GM19467 (cell line): ENCODE data around the gene PSMB2.

ENCODE experiments used
- ATAC-seq: cut with Tn5 transposase; IDR thresholded peaks from one replicate; pipeline ENCODE4 v1.9.1; 2021; ENCODE audit warnings: mild to moderate bottlenecking, moderate library complexity; ENCODE audit not compliant: unreplicated experiment

PSMB2 gene

DNA sequence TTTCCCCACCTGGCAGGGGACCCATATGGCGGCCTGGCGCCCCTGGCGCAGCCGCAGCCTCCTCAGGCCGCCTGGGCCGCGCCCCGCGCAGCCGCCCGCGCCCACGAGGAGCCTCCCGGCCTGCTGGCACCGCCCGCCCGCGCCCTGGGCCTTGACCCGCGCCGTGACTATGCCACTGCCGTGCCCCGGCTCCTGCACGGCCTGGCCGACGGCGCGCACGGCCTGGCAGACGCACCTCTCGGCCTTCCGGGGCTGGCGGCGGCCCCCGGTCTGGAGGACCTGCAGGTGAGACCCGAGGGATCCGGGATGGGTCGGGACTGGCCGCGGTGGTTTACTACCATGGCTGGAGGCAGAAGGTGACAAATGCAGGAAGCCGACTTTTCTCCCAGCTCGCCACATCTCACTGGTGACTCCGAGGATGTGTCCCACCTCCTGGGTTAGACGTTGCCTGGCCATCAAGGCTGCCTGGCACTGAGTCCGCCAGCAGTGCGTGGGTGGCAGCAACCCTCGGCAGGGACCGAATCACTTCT, 67.1 kb downstream of the PSMB2 start:
- ATAC-seq: no peak

DNA sequence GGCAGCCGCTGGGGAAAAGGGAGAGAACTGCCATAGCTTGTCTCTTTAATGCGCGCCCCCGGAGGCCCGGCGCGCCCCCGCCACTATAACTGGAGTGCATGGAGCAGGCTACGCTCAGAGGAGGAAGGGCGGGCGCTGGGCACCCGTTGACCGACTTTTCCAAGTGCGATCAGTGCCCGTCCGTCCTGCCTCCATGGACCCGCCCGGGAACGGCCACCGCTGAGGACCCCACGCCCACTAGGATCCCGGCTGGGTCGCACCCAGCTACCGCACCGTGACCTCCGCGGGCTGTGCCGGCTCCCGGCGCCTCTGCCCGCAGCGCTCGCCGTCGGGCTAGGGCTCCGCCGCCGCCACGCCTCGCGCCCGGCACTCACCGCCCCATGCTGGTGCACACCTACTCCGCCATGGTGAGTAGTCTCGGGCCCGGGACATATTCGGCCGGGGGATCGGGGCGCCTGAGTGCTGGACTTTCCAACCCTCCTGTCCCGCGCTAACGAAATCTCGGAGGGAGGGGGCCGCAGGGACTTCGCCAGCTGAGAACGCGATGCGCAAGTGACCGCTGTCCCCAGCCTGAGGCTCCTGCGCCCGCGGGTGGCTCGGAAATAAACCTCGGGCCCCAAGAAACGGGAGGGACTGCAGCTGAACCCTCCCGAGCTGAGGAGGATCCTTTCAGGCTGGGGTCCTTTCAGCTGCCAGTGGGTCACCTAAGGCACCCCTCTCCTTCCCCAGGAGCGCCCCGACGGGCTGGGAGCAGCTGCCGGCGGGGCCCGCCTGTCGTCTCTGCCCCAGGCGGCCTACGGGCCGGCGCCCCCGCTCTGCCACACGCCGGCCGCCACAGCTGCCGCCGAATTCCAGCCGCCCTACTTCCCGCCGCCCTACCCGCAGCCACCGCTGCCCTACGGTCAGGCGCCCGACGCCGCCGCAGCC, 67.9 kb downstream of the PSMB2 start, which contains the start of gene TFAP2E:
Gene TFAP2E (plus strand): TSS at position 117 of the 927 bp plus-strand sequence. CDS start 264 bp downstream, at position 381.
- ATAC-seq: no peak

DNA sequence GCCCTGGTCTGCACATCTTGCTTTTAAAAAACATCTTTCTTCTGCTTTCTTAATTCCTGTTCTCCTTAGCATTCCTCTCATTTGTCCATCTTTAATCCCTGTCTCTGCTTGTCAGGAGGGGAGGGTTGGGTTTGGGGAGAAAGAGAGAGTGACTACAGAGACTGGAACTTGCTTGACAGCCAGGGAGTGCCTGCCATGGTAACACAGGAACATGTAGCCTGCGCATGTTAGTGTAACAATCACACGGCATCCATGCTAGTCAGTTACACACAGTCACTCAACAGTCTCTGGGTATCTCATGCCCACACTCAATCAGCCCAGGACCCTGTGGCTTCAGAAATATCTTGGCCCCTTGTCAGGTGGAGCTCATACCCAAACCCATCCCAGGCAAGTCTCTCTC, 69.0 kb downstream of the PSMB2 start:
- ATAC-seq: no peak

DNA sequence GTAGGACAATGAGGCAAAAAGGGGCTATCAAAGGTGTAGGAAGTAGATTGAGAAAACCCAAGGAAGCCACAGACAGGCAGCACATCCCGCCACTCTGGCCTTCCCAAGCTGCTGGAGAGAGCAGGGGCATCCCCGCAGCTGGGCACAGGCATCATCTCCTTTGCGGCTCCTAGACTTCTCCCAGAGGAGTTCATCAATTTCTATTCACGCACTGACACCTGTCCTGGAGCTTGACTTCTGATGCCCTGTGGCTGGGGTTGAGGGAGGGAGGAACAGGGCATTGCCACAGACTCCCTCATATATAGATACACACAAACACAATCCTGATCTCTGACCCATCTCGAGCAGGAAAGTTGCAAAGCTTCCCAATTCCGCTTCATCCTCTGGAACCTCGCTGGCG, 70.1 kb downstream of the PSMB2 start:
- no peak for ATAC-seq

DNA sequence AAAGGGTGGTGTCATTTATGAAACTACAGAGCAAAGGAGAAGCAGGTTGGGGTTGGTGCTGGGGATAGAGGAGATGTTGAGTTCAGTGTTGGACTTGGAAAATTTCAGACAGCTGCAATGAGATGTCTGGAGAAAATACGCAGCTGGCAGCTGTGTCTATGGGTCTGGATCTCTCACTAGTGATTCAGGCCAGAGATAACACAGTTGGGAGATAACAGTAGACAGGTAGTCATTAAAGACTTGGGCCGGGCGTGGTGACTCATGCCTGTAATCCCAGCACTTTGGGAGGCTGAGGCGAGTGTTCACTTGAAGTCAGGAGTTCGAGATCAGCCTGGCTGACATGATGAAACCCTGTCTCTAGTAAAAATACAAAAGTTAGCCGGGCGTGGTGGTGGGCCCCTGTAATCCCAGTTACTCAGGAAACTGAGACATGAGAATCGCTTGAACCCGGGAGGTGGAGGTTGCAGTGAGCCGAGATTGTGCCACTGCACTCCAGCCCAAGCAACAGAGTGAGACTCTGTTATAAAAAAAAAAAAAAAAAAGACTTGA, 70.7 kb downstream of the PSMB2 start:
- no peak for ATAC-seq

DNA sequence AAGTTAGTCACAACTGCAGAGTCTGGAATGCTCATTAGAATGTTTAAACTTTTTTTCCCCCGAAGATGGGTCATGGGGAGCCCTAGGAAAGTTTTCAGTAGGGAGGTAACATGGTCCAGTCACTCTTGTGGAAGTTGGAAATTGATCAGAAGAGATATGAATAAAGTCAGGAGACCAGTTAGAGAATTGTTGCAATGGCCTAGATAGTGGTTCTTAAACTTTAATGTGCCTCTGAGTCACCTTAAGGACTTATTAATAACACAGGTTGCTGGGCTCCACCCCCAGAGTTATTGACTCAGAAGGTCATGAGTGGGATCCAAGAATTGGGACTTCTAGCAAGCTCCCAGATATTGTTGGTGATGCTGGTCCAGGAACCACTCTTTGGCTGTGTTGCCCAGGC, 71.4 kb downstream of the PSMB2 start:
- ATAC-seq: no peak

DNA sequence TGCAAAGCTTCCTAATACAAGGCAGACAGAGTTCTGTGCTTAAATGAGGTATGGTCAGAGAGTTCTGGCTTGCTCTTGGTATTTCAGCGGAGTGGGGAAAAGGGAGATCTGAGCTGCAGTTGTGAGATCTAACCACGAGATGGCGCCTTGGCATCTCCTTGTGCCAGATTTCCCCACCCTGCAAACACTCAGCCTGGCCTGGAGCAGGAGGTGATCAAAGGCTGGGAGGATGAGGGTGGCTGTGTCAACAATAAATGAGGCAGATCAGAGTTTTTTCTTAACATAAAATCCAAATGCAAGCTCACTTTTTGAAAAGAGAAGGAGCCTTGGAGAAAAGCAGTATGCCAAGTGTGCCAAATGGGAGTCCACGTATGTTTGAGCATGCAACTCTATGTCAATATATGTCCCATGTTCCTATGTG, 72.3 kb downstream of the PSMB2 start:
- ATAC-seq: no peak

DNA sequence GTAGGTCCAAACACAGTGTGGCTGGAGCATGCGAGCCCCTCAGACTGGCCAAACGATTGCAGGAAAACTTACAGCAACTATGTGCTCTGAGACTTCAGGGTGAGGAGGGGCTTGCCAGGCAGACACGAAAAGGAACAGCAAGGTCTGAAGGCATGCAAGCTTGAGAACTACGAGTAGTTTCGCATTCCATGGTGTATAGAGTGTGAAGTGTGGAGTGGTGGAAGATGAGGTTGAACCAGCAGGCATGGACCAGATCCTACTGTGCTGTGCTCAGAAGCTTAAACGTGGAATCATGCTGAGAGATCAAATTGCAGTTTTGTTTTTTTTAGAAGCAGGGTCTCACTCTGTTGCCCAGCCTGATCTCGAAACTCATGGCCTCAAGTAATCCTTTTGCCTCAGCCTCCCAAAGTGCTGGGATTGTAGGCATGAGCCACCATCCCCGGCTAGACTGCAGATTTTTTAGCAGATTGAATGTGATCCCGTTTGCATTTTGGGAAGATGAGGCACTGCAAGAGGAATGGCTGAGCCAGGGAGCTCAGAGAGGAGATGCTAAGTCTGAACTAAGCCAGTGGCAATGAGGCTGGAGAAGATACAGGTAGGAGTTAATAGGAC, 73.3 kb downstream of the PSMB2 start:
- no peak for ATAC-seq

DNA sequence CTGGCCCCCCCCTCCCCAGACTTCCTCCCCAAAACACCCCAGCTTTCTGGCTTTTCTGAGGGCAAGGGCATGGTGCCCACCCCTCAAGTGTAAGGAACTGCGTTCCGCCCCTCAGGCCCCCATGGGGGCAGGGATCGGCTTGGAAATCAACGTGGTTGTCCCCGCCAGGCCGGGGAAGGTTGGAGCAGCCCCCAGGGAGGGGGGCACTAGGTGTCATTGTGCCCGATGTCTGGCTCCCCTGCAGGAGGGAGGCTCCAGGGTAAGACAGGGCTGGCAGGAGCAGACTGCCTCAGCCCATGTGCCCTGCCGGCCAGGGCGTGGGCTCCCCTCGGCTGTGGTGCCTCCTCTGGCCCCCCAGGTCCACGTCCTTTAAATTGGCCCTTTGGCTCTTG, 75.6 kb downstream of the PSMB2 start:
- ATAC-seq: no peak

DNA sequence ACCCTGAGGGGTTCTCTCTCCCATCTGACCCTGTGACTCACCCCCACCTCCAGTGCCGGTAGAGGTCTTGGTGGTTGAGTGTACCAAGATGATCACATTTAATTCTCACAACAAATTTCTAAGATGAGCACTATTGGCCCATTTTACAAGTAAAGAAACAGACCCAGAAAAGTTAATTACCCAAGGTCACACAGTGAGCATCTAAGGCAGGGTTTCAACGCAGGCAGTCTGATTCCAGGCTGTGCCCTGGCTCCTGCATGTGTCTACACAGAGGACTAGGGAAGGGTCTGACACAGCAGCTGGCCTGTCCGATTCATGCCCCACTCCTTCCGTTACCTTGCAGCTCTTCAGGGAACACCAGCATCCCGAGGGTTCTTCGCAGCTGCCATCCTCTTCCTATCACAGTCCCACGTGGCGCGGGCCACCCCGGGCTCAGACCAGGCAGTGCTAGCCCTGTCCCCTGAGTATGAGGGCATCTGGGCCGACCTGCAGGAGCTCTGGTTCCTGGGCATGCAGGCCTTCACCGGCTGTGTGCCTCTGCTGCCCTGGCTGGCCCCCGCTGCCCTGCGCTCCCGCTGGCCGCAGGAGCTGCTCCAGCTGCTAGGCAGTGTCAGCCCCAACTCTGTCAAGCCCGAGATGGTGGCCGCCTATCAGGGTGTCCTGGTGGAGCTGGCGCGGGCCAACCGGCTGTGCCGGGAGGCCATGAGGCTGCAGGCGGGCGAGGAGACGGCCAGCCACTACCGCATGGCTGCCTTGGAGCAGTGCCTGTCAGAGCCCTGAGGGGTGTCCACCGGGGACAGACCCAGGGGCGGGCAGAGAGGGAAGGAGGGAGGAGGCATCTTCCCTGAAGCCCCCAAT, 76.2 kb downstream of the PSMB2 start:
- no peak for ATAC-seq

DNA sequence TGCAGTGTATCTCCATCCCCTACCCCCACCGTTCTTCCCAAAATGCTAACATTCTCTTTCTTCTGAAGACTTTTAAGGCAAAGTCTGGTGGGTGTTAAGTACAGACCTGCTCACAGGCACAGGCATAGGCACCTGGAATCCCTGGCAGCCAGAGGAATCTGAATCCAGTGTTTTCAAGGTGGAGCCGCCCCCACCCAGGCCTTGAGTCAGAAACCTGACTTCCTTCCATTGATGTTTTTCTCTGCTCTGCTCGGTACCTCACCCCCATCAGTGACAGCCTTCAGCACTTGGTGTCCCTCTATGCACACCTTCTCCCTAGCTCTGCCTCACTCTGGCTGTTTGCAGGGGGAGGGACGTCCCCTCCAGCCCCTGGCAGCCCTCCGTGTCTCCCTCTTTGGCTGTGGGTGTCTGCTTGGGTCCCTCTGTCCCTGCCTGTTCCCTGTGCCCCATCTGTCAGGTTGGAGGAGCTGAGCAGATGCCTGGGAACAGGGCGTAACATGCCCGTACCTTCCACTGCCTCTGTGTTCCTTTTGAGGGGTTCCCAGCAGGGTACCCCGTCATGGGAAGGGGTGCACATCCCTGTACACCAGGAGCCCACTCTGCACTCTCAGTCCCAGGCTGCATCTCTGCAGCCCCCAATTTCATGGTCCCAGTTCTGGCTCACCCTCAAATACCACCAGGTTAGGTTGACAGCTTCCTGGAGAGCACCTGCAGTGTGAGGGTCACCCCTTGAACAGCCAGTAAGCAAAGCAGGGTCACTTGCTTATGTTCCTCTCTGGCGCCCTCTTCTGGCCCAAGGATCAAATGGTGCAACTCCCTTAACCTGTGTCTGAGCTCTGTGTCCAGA, 77.1 kb downstream of the PSMB2 start:
- no peak for ATAC-seq

DNA sequence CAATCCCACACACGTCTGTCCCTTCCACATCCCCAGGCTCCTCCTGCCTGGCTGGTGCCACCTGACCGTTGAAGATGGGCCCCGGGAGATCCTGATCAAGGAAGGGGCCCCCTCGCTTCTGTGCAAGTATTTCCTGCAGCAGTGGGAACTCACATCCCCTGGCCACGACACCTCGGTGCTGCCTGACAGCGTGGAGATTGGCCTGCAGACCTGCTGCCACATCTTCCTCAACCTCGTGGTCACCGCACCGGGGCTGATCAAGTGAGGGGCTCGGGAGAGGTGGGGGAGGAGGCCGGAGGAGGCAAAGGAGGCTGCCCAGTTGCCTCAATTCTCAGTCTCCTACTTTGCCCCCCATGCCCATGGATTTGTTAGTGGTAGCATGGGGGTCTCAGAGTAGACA, 78.2 kb downstream of the PSMB2 start:
- no peak for ATAC-seq

DNA sequence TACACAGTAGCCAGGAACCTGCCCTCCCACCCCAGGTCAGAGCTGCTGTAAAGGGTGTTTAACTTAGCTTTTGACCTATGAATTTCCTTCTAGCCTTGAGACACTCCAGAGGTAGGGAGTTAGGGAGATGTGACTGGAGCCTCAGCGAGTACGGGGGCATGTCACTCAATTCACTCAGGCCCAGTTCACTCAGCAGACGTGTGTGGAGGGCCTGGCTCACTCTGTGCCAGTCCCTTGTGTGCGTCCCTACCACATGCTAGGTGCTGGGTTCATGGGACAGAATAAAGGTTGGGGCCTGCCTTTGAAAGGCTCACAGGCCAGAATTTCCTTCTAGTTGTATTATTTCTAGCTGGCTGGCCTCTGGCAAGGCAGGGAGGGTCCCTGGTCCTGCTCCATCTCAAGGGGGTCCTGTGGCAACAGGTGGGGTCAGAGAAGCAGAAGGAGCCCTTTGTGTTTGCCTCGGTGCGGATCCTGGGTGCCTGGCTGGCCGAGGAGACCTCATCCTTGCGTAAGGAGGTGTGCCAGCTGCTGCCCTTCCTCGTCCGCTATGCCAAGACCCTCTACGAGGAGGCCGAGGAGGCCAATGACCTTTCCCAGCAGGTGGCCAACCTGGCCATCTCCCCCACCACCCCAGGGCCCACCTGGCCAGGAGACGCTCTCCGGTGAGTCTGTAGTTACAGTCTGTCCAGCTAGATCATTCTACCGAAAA, 79.2 kb downstream of the PSMB2 start:
- ATAC-seq: no peak

DNA sequence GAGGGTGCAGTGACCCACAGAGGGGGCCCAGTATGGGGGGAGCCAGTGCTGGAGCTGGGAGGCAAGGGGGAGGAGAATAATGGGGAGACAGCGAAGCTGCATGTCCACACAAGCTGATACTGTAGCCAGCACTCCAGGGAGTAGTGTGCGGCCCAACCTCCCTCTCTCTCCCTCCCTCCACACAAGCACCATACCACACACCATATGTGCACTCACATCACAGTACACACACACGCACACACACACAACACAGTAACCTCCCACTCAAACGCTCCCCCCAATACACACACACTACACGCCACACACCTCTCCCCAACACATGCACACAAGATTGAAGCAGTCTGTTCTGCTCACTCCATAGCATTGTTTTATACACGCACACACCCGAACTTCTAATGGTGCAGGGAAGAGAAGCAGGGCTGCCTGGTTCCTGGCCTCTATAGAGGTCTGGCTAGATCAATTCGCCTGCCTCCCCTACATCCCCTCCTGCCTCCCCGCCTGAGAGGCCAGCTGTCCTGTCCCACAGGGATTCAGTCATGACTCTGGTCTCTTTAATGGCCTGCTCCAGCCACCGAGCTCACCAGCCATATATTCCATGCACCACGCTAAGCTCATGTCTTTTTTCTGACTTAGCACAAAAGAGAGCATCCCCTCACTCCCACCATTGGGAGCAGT, 79.9 kb downstream of the PSMB2 start:
- no peak for ATAC-seq

DNA sequence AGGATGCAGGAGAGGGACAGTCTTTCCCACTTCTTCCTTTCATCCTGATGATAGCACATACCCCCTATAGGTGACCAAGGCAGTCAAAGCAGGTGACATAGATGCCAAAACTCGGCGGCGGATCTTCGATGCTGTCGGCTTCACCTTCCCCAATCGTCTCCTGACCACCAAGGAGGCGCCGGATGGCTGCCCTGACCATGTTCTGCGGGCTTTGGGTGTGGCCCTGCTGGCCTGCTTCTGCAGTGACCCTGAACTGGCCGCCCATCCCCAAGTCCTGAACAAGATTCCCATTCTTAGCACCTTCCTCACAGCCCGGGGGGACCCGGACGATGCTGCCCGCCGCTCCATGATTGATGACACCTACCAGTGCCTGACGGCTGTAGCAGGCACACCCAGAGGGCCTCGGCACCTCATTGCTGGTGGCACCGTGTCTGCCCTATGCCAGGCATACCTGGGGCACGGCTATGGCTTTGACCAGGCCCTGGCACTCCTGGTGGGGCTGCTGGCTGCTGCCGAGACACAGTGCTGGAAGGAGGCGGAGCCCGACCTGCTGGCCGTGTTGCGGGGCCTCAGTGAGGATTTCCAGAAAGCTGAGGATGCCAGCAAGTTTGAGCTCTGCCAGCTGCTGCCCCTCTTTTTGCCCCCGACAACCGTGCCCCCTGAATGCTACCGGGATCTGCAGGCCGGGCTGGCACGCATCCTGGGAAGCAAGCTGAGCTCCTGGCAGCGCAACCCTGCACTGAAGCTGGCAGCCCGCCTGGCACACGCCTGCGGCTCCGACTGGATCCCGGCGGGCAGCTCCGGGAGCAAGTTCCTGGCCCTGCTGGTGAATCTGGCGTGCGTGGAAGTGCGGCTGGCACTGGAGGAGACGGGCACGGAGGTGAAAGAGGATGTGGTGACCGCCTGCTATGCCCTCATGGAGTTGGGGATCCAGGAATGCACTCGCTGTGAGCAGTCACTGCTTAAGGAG, 80.8 kb downstream of the PSMB2 start:
- ATAC-seq: no peak

DNA sequence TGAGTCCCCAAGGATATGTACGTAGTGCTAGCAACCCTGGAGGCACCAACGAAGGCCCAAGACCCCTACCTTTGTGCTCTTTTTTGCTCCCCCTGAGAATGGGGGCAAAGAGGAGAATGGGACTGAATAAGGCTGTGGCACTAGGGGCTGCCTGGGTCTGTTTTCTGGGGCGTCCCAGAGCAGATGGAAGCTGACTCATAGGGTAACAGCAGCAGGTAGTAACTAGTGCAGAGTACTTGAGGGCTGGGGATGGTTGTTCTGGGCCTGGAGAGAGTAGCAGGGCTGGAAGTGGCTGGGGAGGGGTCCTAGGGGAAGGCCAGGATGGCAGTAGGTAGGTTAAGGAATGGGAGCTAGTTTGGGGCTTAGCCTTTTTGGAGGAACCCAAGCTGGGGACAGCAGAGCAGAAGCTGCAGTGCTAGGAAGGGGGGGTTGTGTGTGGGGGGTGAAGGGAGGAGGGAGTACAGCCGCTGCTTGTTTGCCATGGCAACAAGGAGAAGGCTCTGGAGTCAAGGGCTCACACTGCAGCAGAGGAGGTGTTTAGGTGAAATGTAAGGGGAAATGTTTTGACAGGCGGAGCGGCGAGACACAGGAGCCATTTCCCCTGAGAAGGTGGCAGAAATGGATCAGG, 81.9 kb downstream of the PSMB2 start:
- no peak for ATAC-seq
